IMR-90 (cell line): Measurements from ENCODE around the gene SLC26A2. TPM values are rescaled to one million over a fixed set of nuclear protein-coding genes. Genes with fewer than 3 reads are reported as not detected.

Experiments
- ATAC-seq: fragments of 200-7000 bp; cut with Tn5 transposase; 2 replicates; pipeline ENCODE4 v1.9.1; 2020; ENCODE audit warnings: low read depth, mild to moderate bottlenecking, moderate library complexity
- BruUV-seq: library from RNA; stranded (reverse); fragments of 400-500 nt; replicated peaks from 2 replicates; lab custom pipeline; 2021; lab: Mats Ljungman, UMichigan
- CTCF ChIA-PET: fragments of 300-600 bp; formaldehyde crosslinking; extraction: SDS; loops from one replicate; lab custom pipeline; 2021; ENCODE audit warnings: antibody characterized with exemption; lab: Yijun Ruan, JAX
- POLR2A ChIA-PET: fragments of 300-600 bp; sonication (Branson Sonifier 250); formaldehyde crosslinking; loops from one replicate; lab custom pipeline; 2022; ENCODE audit warnings: antibody characterized with exemption; ENCODE audit not compliant: unreplicated experiment; lab: Charles Lee
- DNase-seq: peaks from one replicate; pipeline ENCODE4 v3.0.0; 2013
- H2AFZ ChIP-seq: replicated peaks from 2 replicates; pipeline ENCODE3; 2013; ENCODE audit warnings: low read length, mild to moderate bottlenecking; ENCODE audit not compliant: poor library complexity
- H2AK5ac ChIP-seq: 2 replicates; pipeline ENCODE4 v1.6.1; 2013; ENCODE audit warnings: low read depth, low read length, inconsistent platforms
- H2AK9ac ChIP-seq: replicated peaks from 2 replicates; pipeline ENCODE3; 2013; ENCODE audit warnings: mild to moderate bottlenecking, low read depth, low read length, moderate library complexity; ENCODE audit not compliant: poor library complexity
- H2BK120ac ChIP-seq: 2 replicates; pipeline ENCODE4 v1.6.1; 2013; ENCODE audit warnings: low read depth, low read length, inconsistent platforms
- H2BK15ac ChIP-seq: 3 replicates; pipeline ENCODE4 v1.6.1; 2013; ENCODE audit warnings: low read depth, low read length, inconsistent platforms
- H2BK20ac ChIP-seq: 2 replicates; pipeline ENCODE4 v1.6.1; 2013; ENCODE audit warnings: low read depth, mild to moderate bottlenecking, inconsistent platforms, low read length, moderate library complexity
- H2BK5ac ChIP-seq: 2 replicates; pipeline ENCODE4 v1.6.1; 2013; ENCODE audit warnings: mild to moderate bottlenecking, low read depth, low read length, inconsistent platforms; ENCODE audit not compliant: poor library complexity, severe bottlenecking
- H3K14ac ChIP-seq: replicated peaks from 2 replicates; pipeline ENCODE4 v1.6.1; 2013; ENCODE audit warnings: low read depth, low read length, inconsistent platforms
- H3K18ac ChIP-seq: 2 replicates; pipeline ENCODE4 v1.6.1; 2013; ENCODE audit warnings: low read depth, low read length, control low read depth
- H3K23ac ChIP-seq: 2 replicates; pipeline ENCODE4 v1.6.1; 2013; ENCODE audit warnings: low read depth, low read length, inconsistent platforms
- H3K27ac ChIP-seq: 2 replicates; pipeline ENCODE4 v1.5.1; 2013; ENCODE audit warnings: mild to moderate bottlenecking, control low read depth, low read length; ENCODE audit not compliant: insufficient read depth
- H3K27me3 ChIP-seq: 2 replicates; pipeline ENCODE4 v1.6.1; 2013; ENCODE audit warnings: low read length; ENCODE audit not compliant: control insufficient read depth, insufficient read depth
- H3K36me3 ChIP-seq: 2 replicates; pipeline ENCODE4 v1.6.1; 2013; ENCODE audit warnings: low read length, mixed read lengths; ENCODE audit not compliant: control insufficient read depth, insufficient read depth
- H3K4ac ChIP-seq: 2 replicates; pipeline ENCODE4 v1.6.1; 2013; ENCODE audit warnings: low read depth, low read length, inconsistent platforms
- H3K4me1 ChIP-seq: 2 replicates; pipeline ENCODE4 v1.6.1; 2013; ENCODE audit warnings: low read length, mixed read lengths; ENCODE audit not compliant: control insufficient read depth, insufficient read depth
- H3K4me2 ChIP-seq: 2 replicates; pipeline ENCODE4 v1.6.1; 2013; ENCODE audit warnings: low read depth, mild to moderate bottlenecking, control low read depth, low read length, moderate library complexity
- H3K4me3 ChIP-seq: 2 replicates; pipeline ENCODE4 v1.5.1; 2013; ENCODE audit warnings: low read depth, mild to moderate bottlenecking, control low read depth, low read length, moderate library complexity; ENCODE audit not compliant: insufficient read depth
- H3K56ac ChIP-seq: 2 replicates; pipeline ENCODE4 v1.6.1; 2013; ENCODE audit warnings: low read length, inconsistent platforms; ENCODE audit not compliant: insufficient read depth; ENCODE audit errors: extremely low read depth
- H3K79me1 ChIP-seq, 2 experiments: 2 replicates each; pipeline ENCODE4 v1.6.1; 2013; ENCODE audit warnings: low read length in 2 of 2, inconsistent platforms in 1 of 2, low read depth in 1 of 2
- H3K9ac ChIP-seq: 2 replicates; pipeline ENCODE4 v1.6.1; 2013; ENCODE audit warnings: low read depth, low read length, control low read depth
- H3K9me1 ChIP-seq: 2 replicates; pipeline ENCODE4 v1.6.1; 2013; ENCODE audit warnings: low read length, inconsistent platforms; ENCODE audit not compliant: insufficient read depth
- H3K9me3 ChIP-seq: 2 replicates; pipeline ENCODE4 v1.6.1; 2013; ENCODE audit warnings: low read length; ENCODE audit not compliant: control insufficient read depth, insufficient read depth
- H4K20me1 ChIP-seq: 2 replicates; pipeline ENCODE4 v1.6.1; 2013; ENCODE audit warnings: low read length, inconsistent platforms; ENCODE audit not compliant: insufficient read depth
- H4K5ac ChIP-seq: 2 replicates; pipeline ENCODE4 v1.6.1; 2013; ENCODE audit warnings: mild to moderate bottlenecking, low read depth, low read length, control low read depth
- H4K8ac ChIP-seq, 2 experiments: 2 replicates each; pipeline ENCODE4 v1.6.1; 2013; ENCODE audit warnings: low read depth in 2 of 2, low read length in 2 of 2, control low read depth in 1 of 2, inconsistent platforms in 1 of 2
- H4K91ac ChIP-seq: 2 replicates; pipeline ENCODE4 v1.6.1; 2013; ENCODE audit warnings: low read depth, low read length, inconsistent platforms; ENCODE audit not compliant: insufficient read depth
- SMC3 ChIP-seq: fragments of 150-350 bp; IDR thresholded peaks from 2 replicates; pipeline ENCODE4 v1.6.1; 2016; ENCODE audit warnings: low read depth, mild to moderate bottlenecking, antibody characterized with exemption, low read length, moderate library complexity
- WGBS, 2 experiments: methylation state at CpG; one replicate each; pipeline versions ENCODE4 v1.1.5 to v1.1.7; 2013; ENCODE audit warnings: missing lambda C conversion rate in 2 of 2; ENCODE audit not compliant: insufficient read length in 1 of 2; ENCODE audit errors: extremely low coverage in 2 of 2; 5-methylcytosine and 5-hydroxymethylcytosine counted together
- dilution Hi-C: fragments of 300-500 bp; cut with HindIII; formaldehyde crosslinking; loops from one replicate; pipeline ENCODE4 v1.14.3; 2018; ENCODE audit warnings: low sequenced_read_pairs; ENCODE audit not compliant: unreplicated experiment
- in situ Hi-C: fragments of 300-500 bp; cut with MboI; formaldehyde crosslinking; loops from 3 replicates; pipeline ENCODE4 v1.14.3; 2019; ENCODE audit warnings: low sequenced_read_pairs, inconsistent platforms, mixed read lengths
- intact Hi-C: fragments of 100-400 bp; cut with micrococcal nuclease; formaldehyde crosslinking; loops from 2 replicates; pipeline ENCODE4 v1.10.0; 2022
- polyA plus RNA-seq, 3 experiments: library from polyadenylated mRNA; depleted of rRNA; stranded (reverse); fragments of >200 nt; gene quantifications; 2 replicates each; pipeline ENCODE4 v1.2.3, GENCODE V29; 2012; ENCODE audit warnings: low replicate concordance in 1 of 3
- total RNA-seq: library from RNA; depleted of rRNA; stranded (reverse); fragments of >200 nt; gene quantifications from 2 replicates; pipeline ENCODE4 v1.2.3, GENCODE V29; 2012

Gene SLC26A2
- total and polyA plus RNA-seq, 2 of the 4 experiments (the other 2 are of a cell fraction), result 2.2 to 9.9 TPM

- POLR2A ChIA-PET, result no interaction called here
- H2AK9ac ChIP-seq, result no peak overlapping the region
- H4K5ac ChIP-seq, result no peak overlapping the region
- no peak for TF ChIP-seq SMC3
- H2AK5ac ChIP-seq, result no peak overlapping the region
- no peaks in the 10 kb centered on the region; a peak in 1 of 4 replicates for H3K79me1 ChIP-seq
- no peak overlapping the region for H2AFZ ChIP-seq
- no peak overlapping the region for H2BK120ac ChIP-seq
- no peak overlapping the region for H4K8ac ChIP-seq
- H3K9me3 ChIP-seq, result no peaks in the 10 kb centered on the region
- ATAC-seq, result no peak
- H2BK20ac ChIP-seq, result no peak overlapping the region
- no peak overlapping the region for H3K18ac ChIP-seq
- no peak overlapping the region for H3K9ac ChIP-seq
- H2BK5ac ChIP-seq, result no peak overlapping the region
- no peak overlapping the region for H3K23ac ChIP-seq
- peaks cover 6% of the 10 kb centered on the region for H3K36me3 ChIP-seq
- no peaks in the 10 kb centered on the region; the same call in 1 of the 2 replicates for H4K20me1 ChIP-seq
- dilution Hi-C loops, result no loop called here
- no peaks in the 10 kb centered on the region for H3K27me3 ChIP-seq
- no peak overlapping the region for H3K4ac ChIP-seq
- no peak overlapping the region for H3K56ac ChIP-seq
- no peak overlapping the region for H3K4me2 ChIP-seq
- H3K9me1 ChIP-seq, result 0 out of 2 replicates have a peak, but pooled peaks cover 3% of the 10 kb centered on the region
- WGBS, 2 experiments, result no CpG with 5 or more reads among the region's 1 CpG
- CTCF ChIA-PET, result no interaction called here
- no peaks in the 10 kb centered on the region for H3K4me1 ChIP-seq
- no peak overlapping the region for H3K27ac ChIP-seq
- H4K91ac ChIP-seq, result no peak overlapping the region
- intact Hi-C loops, result loop anchor here (10.0 kb wide), 1 partner anchor 315 kb away; no protein-coding TSS in a partner anchor
- H3K14ac ChIP-seq, result no peak overlapping the region
- BruUV-seq, result no TSS peak
- no peak for DNase-seq
- H3K4me3 ChIP-seq, result no peak overlapping the region
- H2BK15ac ChIP-seq, result no peak overlapping the region
- in situ Hi-C loops, result no loop called here
Observed at GRCh38 chr5:149979896-149980295, 19.3 kb downstream of the SLC26A2 start.
